ENCODE results near the gene SH2D3C.

The SH2D3C gene

GRCh38 chr9:127825319-127826051, 47.0 kb upstream of the SH2D3C start:
- peaks cover 3% of the 10 kb centered on the region; the same call in 1 of the 2 replicates for H3K4me1 ChIP-seq (ENCODE audit: control insufficient read depth, low read length)
- no peaks in the 10 kb centered on the region for H4K20me1 ChIP-seq (ENCODE audit: control insufficient read depth, insufficient read depth, low read depth, low read length)
- peak overlapping the region; percentile 24; the same call in 1 of the 2 replicates for H3K4me2 ChIP-seq (ENCODE audit: low read length)
- no peaks in the 10 kb centered on the region for H3K79me2 ChIP-seq (ENCODE audit: control insufficient read depth, low read length)
- no peaks in the 10 kb centered on the region for H3K9me2 ChIP-seq (replicated peaks; ENCODE audit: control insufficient read depth, low read length)
- peaks cover 5% of the 10 kb centered on the region; the same call in 1 of the 2 replicates for H3K27me3 ChIP-seq (ENCODE audit: control insufficient read depth, low read length)
- no peaks in the 10 kb centered on the region for H3K36me3 ChIP-seq (ENCODE audit: control insufficient read depth, low read length)
- no peak overlapping the region for H3K4me3 ChIP-seq (ENCODE audit: low read length)
- H3F3A ChIP-seq (ENCODE audit: control insufficient read depth, insufficient read depth): peaks cover 13% of the 10 kb centered on the region
- H3K9me3 ChIP-seq (ENCODE audit: control insufficient read depth, insufficient read depth, low read length): no peaks in the 10 kb centered on the region
- TF ChIP-seq, protein P1, sequence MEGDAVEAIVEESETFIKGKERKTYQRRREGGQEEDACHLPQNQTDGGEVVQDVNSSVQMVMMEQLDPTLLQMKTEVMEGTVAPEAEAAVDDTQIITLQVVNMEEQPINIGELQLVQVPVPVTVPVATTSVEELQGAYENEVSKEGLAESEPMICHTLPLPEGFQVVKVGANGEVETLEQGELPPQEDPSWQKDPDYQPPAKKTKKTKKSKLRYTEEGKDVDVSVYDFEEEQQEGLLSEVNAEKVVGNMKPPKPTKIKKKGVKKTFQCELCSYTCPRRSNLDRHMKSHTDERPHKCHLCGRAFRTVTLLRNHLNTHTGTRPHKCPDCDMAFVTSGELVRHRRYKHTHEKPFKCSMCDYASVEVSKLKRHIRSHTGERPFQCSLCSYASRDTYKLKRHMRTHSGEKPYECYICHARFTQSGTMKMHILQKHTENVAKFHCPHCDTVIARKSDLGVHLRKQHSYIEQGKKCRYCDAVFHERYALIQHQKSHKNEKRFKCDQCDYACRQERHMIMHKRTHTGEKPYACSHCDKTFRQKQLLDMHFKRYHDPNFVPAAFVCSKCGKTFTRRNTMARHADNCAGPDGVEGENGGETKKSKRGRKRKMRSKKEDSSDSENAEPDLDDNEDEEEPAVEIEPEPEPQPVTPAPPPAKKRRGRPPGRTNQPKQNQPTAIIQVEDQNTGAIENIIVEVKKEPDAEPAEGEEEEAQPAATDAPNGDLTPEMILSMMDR (IDR thresholded peaks at IDR 0.05; ENCODE audit: low read depth, low read length, poor library complexity, severe bottlenecking): peak; percentile 70
- no peak for TF ChIP-seq EZH2phosphoT487 (IDR thresholded peaks at IDR 0.05; ENCODE audit: borderline replicate concordance, low read length)
- no peak overlapping the region for H3K27ac ChIP-seq (ENCODE audit: low read depth, low read length)

- Histone ChIP-seq H3K27ac (ENCODE audit: low read depth, low read length) (no peak overlapping the region), H4K20me1 (ENCODE audit: control insufficient read depth, insufficient read depth, low read depth, low read length) (no peaks in the 10 kb centered on the region), H3K4me1 (ENCODE audit: control insufficient read depth, low read length) (peaks cover 3% of the 10 kb centered on the region; the same call in 1 of the 2 replicates), H3K4me3 (ENCODE audit: low read length) (no peak overlapping the region), H3K36me3 (ENCODE audit: control insufficient read depth, low read length) (no peaks in the 10 kb centered on the region; the same call in 1 of the 2 replicates), H3K27me3 (ENCODE audit: control insufficient read depth, low read length) (no peaks in the 10 kb centered on the region), H3K4me2 (ENCODE audit: low read length) (no peak overlapping the region), H3K79me2 (ENCODE audit: control insufficient read depth, low read length) (no peaks in the 10 kb centered on the region), H3F3A (ENCODE audit: control insufficient read depth, insufficient read depth) (peaks cover 10% of the 10 kb centered on the region), H3K9me2 (replicated peaks; ENCODE audit: control insufficient read depth, low read length) (no peaks in the 10 kb centered on the region), H3K9me3 (ENCODE audit: control insufficient read depth, insufficient read depth, low read length) (no peaks in the 10 kb centered on the region)
- TF ChIP-seq EZH2phosphoT487 (IDR thresholded peaks at IDR 0.05; ENCODE audit: borderline replicate concordance, low read length): no peak
- TF ChIP-seq, protein P1 (IDR thresholded peaks at IDR 0.05; ENCODE audit: low read depth, low read length, poor library complexity, severe bottlenecking): no peak
Measured at GRCh38 chr9:127822108-127822507, 43.6 kb upstream of the SH2D3C start.

DNA sequence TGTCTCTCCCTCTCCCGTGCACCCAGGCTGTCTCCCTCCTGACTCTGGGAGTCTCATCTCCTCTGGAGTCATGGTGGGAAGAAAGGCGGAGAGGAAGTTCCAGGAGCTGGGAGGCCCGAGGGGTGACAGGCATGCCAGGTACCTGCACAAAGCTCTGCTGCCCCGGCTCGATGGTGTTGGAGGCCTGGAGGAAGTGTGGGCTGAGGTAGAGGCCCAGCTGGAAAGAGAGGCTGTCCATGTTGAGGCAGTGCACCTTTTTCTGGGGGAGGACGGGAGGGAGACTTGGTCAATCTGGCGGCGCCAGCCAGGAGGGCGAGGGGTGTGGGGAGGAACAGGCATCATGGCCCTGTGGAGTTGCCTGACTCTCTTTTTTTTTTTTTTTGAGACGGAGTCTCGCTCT, 40.1 kb upstream of the SH2D3C start:
- Histone ChIP-seq H3K27me3 (ENCODE audit: control insufficient read depth, low read length) (no peaks in the 10 kb centered on the region), H3K79me2 (ENCODE audit: control insufficient read depth, low read length) (no peaks in the 10 kb centered on the region), H3K27ac (ENCODE audit: low read depth, low read length) (no peak overlapping the region), H3K4me1 (ENCODE audit: control insufficient read depth, low read length) (no peaks in the 10 kb centered on the region), H4K20me1 (ENCODE audit: control insufficient read depth, insufficient read depth, low read depth, low read length) (no peaks in the 10 kb centered on the region), H3K9me2 (replicated peaks; ENCODE audit: control insufficient read depth, low read length) (no peaks in the 10 kb centered on the region), H3F3A (ENCODE audit: control insufficient read depth, insufficient read depth) (peaks cover 10% of the 10 kb centered on the region), H3K4me2 (ENCODE audit: low read length) (no peak overlapping the region), H3K4me3 (ENCODE audit: low read length) (no peak overlapping the region), H3K36me3 (ENCODE audit: control insufficient read depth, low read length) (peaks cover 15% of the 10 kb centered on the region), H3K9me3 (ENCODE audit: control insufficient read depth, insufficient read depth, low read length) (no peaks in the 10 kb centered on the region)
- no peak for TF ChIP-seq EZH2phosphoT487 (IDR thresholded peaks at IDR 0.05; ENCODE audit: borderline replicate concordance, low read length)
- TF ChIP-seq, protein P1 (IDR thresholded peaks at IDR 0.05; ENCODE audit: low read depth, low read length, poor library complexity, severe bottlenecking): no peak

All from DOHH2 (cell line).